SK-N-SH treated with all-trans-retinoic acid at 6 μM for 48 hours (cell line): ENCODE results near the gene XPR1.

Source experiments
- ATAC-seq: fragments of 200-7000 bp; cut with Tn5 transposase; 3 replicates; pipeline ENCODE4 v1.9.1; 2020; ENCODE audit warnings: mild to moderate bottlenecking, moderate library complexity
- ARNTL ChIP-seq: fragments of 450-650 bp; formaldehyde crosslinking; IDR thresholded peaks from 2 replicates; pipeline ENCODE4 v1.5.0; 2020; ENCODE audit warnings: low read depth, mild to moderate bottlenecking, moderate library complexity, borderline replicate concordance
- BACH2 ChIP-seq: fragments of 250-450 bp; sonication (Bioruptor Pico); IDR thresholded peaks from 2 replicates; pipeline ENCODE4 v1.9.0; 2021; ENCODE audit warnings: mild to moderate bottlenecking, borderline replicate concordance
- CSDC2 ChIP-seq: fragments of 250-450 bp; sonication (Bioruptor Pico); IDR thresholded peaks from 2 replicates; pipeline ENCODE4 v1.5.0; 2020; ENCODE audit warnings: mild to moderate bottlenecking, moderate library complexity
- ESRRG ChIP-seq: fragments of 250-450 bp; sonication (Bioruptor Pico); IDR thresholded peaks from 2 replicates; pipeline ENCODE4 v1.6.1; 2021; ENCODE audit warnings: mild to moderate bottlenecking
- GLIS3 ChIP-seq: fragments of 250-450 bp; sonication (Bioruptor Pico); IDR thresholded peaks from 2 replicates; pipeline ENCODE4 v1.5.0; 2020; ENCODE audit warnings: mild to moderate bottlenecking, moderate library complexity
- ISL1 ChIP-seq: fragments of 250-450 bp; sonication (Bioruptor Pico); IDR thresholded peaks from 2 replicates; pipeline ENCODE4 v2.1.2; 2022; ENCODE audit warnings: mild to moderate bottlenecking, moderate library complexity
- OSR1 ChIP-seq: fragments of 250-450 bp; sonication (Bioruptor Pico); IDR thresholded peaks from 2 replicates; pipeline ENCODE4 v1.8.0; 2022; ENCODE audit warnings: moderate library complexity, mild to moderate bottlenecking, inconsistent platforms
- POU6F1 ChIP-seq: fragments of 250-450 bp; sonication (Bioruptor Pico); IDR thresholded peaks from 2 replicates; pipeline ENCODE4 v1.8.0; 2021; ENCODE audit warnings: low read depth, mild to moderate bottlenecking, moderate library complexity, borderline replicate concordance
- PPARA ChIP-seq: fragments of 250-450 bp; sonication (Bioruptor Pico); IDR thresholded peaks from 2 replicates; pipeline ENCODE4 v1.5.0; 2020; ENCODE audit warnings: mild to moderate bottlenecking, borderline replicate concordance
- RARB ChIP-seq: fragments of 250-450 bp; sonication (Bioruptor Pico); IDR thresholded peaks from 2 replicates; pipeline ENCODE4 v1.8.0; 2021; ENCODE audit warnings: mild to moderate bottlenecking, moderate library complexity
- SNAI2 ChIP-seq: fragments of 250-450 bp; sonication (Bioruptor Pico); IDR thresholded peaks from 2 replicates; pipeline ENCODE4 v1.5.0; 2020; ENCODE audit warnings: mild to moderate bottlenecking, moderate library complexity
- TCF4 ChIP-seq: fragments of 250-450 bp; sonication (Bioruptor Pico); IDR thresholded peaks from 2 replicates; pipeline ENCODE4 v1.8.0; 2021; ENCODE audit warnings: mild to moderate bottlenecking, moderate library complexity, borderline replicate concordance
- TOX ChIP-seq: fragments of 250-450 bp; sonication (Bioruptor Pico); IDR thresholded peaks from 2 replicates; pipeline ENCODE4 v1.8.0; 2021; ENCODE audit warnings: mild to moderate bottlenecking, moderate library complexity, borderline replicate concordance
- TSHZ2 ChIP-seq: fragments of 250-450 bp; sonication (Bioruptor Pico); IDR thresholded peaks from 2 replicates; pipeline ENCODE4 v1.5.0; 2020; ENCODE audit warnings: mild to moderate bottlenecking, moderate library complexity
- ZC3H10 ChIP-seq: fragments of 250-450 bp; sonication (Bioruptor Pico); IDR thresholded peaks from 2 replicates; pipeline ENCODE4 v1.5.1; 2021; ENCODE audit warnings: mild to moderate bottlenecking, moderate library complexity
- ZFP3 ChIP-seq: fragments of 250-450 bp; sonication (Bioruptor Pico); IDR thresholded peaks from 2 replicates; pipeline ENCODE4 v1.5.0; 2020; ENCODE audit warnings: mild to moderate bottlenecking, moderate library complexity
- ZFP30 ChIP-seq: fragments of 450-650 bp; formaldehyde crosslinking; IDR thresholded peaks from 2 replicates; pipeline ENCODE4 v1.5.0; 2022; ENCODE audit warnings: mild to moderate bottlenecking, moderate library complexity
- ZNF565 ChIP-seq: fragments of 450-650 bp; formaldehyde crosslinking; conservative IDR thresholded peaks from 2 replicates; pipeline ENCODE4 v1.5.0; 2020; ENCODE audit warnings: low read depth, mild to moderate bottlenecking, moderate library complexity
- ZNF70 ChIP-seq: fragments of 450-650 bp; formaldehyde crosslinking; IDR thresholded peaks from 2 replicates; pipeline ENCODE4 v1.5.0; 2020; ENCODE audit warnings: mild to moderate bottlenecking, moderate library complexity
- ZNF8 ChIP-seq: fragments of 450-650 bp; formaldehyde crosslinking; IDR thresholded peaks from 2 replicates; pipeline ENCODE4 v1.5.0; 2020; ENCODE audit warnings: mild to moderate bottlenecking, moderate library complexity
- TF ChIP-seq, protein P1 (sequence below): fragments of 250-450 bp; sonication (Bioruptor Pico); IDR thresholded peaks from 2 replicates; pipeline ENCODE4 v1.5.1; 2021; ENCODE audit warnings: mild to moderate bottlenecking, moderate library complexity
- TF ChIP-seq, protein P2 (sequence below): fragments of 250-450 bp; sonication (Bioruptor Pico); IDR thresholded peaks from 2 replicates; pipeline ENCODE4 v1.5.1; 2020; ENCODE audit warnings: low read depth, mild to moderate bottlenecking, moderate library complexity
- TF ChIP-seq, protein P3 (sequence below): fragments of 250-450 bp; sonication (Bioruptor Pico); IDR thresholded peaks from 2 replicates; pipeline ENCODE4 v1.8.0; 2020; ENCODE audit warnings: mild to moderate bottlenecking, moderate library complexity, borderline replicate concordance

Gene XPR1

DNA sequence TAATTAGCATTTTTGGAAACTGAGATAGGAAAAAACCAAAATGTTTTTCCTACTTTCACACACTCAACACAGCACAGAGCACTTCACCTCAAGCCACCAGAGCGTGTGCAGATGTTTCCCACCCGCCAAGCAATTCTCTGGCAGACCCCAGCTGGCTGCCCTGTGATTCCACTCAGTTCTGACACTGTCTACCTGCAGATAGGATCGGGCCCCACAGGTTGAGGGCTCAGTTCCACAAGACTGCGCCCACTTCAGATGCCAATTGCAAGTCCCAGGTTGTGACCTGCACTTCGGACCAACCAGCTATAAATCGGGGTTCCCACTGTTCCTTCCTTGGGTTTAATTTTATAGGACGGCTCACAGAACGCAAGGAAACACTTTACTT, 290.8 kb downstream of the XPR1 start (continued):
- TF ChIP-seq POU6F1 (no peak), ZFP3 (CRISPR knock-in tag) (no peak), PPARA (CRISPR knock-in tag) (no peak), BACH2 (CRISPR knock-in tag) (no peak), ESRRG (CRISPR knock-in tag) (no peak), ZC3H10 (CRISPR knock-in tag) (no peak), OSR1 (CRISPR knock-in tag) (no peak), SNAI2 (no peak), GLIS3 (CRISPR knock-in tag) (no peak), CSDC2 (no peak), RARB (CRISPR knock-in tag) (no peak), TCF4 (no peak), ZNF565 (CRISPR knock-in tag) (no peak), TOX (CRISPR knock-in tag) (no peak), ISL1 (no peak)
- TF ChIP-seq, protein P1, sequence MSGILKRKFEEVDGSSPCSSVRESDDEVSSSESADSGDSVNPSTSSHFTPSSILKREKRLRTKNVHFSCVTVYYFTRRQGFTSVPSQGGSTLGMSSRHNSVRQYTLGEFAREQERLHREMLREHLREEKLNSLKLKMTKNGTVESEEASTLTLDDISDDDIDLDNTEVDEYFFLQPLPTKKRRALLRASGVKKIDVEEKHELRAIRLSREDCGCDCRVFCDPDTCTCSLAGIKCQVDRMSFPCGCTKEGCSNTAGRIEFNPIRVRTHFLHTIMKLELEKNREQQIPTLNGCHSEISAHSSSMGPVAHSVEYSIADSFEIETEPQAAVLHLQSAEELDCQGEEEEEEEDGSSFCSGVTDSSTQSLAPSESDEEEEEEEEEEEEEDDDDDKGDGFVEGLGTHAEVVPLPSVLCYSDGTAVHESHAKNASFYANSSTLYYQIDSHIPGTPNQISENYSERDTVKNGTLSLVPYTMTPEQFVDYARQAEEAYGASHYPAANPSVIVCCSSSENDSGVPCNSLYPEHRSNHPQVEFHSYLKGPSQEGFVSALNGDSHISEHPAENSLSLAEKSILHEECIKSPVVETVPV (CRISPR knock-in tag), result no peak

DNA sequence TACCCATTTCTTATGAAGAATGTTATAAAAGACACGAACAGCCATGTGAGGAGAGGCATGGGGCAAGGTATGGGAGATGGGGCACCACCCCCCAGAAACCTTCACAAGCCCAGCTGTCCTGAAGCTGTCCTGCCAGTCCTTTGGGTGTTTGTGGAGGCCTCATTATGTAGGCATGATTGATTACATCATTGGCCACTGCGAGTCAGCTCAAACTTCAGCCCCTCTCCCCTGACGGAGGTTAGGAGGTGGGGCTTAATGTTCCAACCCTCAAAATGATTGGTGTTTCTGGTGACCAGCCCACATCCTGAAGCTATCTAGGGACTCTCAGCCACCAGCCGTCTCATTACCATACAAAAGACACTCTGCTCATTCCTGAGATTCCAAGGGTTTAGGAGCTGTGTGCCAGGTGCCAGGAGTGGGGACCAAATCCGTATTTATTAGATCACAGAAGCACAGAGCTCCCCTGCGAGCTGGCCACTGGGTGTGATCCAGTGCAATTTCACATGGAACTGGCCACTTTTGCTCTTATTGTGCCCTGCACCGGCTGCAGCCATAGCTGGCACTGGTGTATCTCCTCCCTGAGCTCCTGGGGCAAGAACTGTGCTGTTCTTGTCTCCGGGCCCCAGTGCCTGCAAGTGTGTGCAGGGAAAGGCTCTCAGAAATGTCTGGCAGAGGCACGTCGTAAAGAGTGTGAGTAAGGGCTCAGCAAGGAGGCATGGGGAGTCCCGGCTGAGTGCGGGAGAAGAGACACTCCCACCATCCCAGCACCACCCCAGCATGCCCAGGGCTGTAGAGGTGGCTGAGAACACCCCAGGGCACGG, 291.4 kb downstream of the XPR1 start:
- no peak for TF ChIP-seq ISL1
- no peak for TF ChIP-seq OSR1 (CRISPR knock-in tag)
- TF ChIP-seq, protein P1 (CRISPR knock-in tag), result no peak
- no peak for TF ChIP-seq SNAI2
- no peak for TF ChIP-seq ARNTL
- no peak for TF ChIP-seq RARB (CRISPR knock-in tag)
- TF ChIP-seq TSHZ2 (CRISPR knock-in tag), result no peak
- TF ChIP-seq BACH2 (CRISPR knock-in tag), result no peak
- no peak for TF ChIP-seq CSDC2
- no peak for TF ChIP-seq ZNF8 (CRISPR knock-in tag)
- TF ChIP-seq, protein P2, sequence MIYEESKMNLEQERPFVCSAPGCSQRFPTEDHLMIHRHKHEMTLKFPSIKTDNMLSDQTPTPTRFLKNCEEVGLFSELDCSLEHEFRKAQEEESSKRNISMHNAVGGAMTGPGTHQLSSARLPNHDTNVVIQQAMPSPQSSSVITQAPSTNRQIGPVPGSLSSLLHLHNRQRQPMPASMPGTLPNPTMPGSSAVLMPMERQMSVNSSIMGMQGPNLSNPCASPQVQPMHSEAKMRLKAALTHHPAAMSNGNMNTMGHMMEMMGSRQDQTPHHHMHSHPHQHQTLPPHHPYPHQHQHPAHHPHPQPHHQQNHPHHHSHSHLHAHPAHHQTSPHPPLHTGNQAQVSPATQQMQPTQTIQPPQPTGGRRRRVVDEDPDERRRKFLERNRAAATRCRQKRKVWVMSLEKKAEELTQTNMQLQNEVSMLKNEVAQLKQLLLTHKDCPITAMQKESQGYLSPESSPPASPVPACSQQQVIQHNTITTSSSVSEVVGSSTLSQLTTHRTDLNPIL (CRISPR knock-in tag), result no peak
- TF ChIP-seq TCF4, result no peak
- TF ChIP-seq ZFP3 (CRISPR knock-in tag), result no peak
- no peak for TF ChIP-seq TOX (CRISPR knock-in tag)
- TF ChIP-seq ZNF70 (CRISPR knock-in tag), result no peak
- TF ChIP-seq ZFP30 (CRISPR knock-in tag), result no peak
- no peak for TF ChIP-seq ESRRG (CRISPR knock-in tag)
- no peak for TF ChIP-seq PPARA (CRISPR knock-in tag)
- TF ChIP-seq, protein P3, sequence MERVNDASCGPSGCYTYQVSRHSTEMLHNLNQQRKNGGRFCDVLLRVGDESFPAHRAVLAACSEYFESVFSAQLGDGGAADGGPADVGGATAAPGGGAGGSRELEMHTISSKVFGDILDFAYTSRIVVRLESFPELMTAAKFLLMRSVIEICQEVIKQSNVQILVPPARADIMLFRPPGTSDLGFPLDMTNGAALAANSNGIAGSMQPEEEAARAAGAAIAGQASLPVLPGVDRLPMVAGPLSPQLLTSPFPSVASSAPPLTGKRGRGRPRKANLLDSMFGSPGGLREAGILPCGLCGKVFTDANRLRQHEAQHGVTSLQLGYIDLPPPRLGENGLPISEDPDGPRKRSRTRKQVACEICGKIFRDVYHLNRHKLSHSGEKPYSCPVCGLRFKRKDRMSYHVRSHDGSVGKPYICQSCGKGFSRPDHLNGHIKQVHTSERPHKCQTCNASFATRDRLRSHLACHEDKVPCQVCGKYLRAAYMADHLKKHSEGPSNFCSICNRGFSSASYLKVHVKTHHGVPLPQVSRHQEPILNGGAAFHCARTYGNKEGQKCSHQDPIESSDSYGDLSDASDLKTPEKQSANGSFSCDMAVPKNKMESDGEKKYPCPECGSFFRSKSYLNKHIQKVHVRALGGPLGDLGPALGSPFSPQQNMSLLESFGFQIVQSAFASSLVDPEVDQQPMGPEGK (CRISPR knock-in tag), result no peak
- no peak for TF ChIP-seq POU6F1
- no peak for ATAC-seq
